ENCODE measurements around the gene EPC1. TPM values are rescaled to one million over a fixed set of nuclear protein-coding genes. Genes with fewer than 3 reads are reported as not detected.
A peak's percentile ranks its signal among the peaks of the same experiment; 100 is the strongest.
"Not testable (repeated sequence)": the region's sequence is repeated elsewhere in the genome, so short reads cannot be mapped to it uniquely, and the experiment has no call there.

The EPC1 gene
- total and polyA plus RNA-seq, 9 of the 15 experiments (the other 6 are each of a cell fraction or from before 2014, with no cell fraction given) = 7.0 to 43.6 (median 16.1) TPM

- BruUV-seq (replicated peaks); H2AFZ ChIP-seq (ENCODE audit: low read depth, low read length); H3K79me2 ChIP-seq (ENCODE audit: control insufficient read depth, insufficient read depth, low read length); in situ Hi-C loops (cut with MboI); H3K4me1 ChIP-seq (replicated peaks in 1 of 2; ENCODE audit: control insufficient read depth in 2 of 2, insufficient read depth in 2 of 2, low read length in 2 of 2); FAIRE-seq; H3K9ac ChIP-seq (ENCODE audit: insufficient read depth in 1 of 2, low read depth in 2 of 2, low read length in 2 of 2); H3K27me3 ChIP-seq (ENCODE audit: control insufficient read depth in 2 of 2, insufficient read depth in 2 of 2, low read length in 2 of 2); H3K4me3 ChIP-seq; H4K20me1 ChIP-seq (replicated peaks; ENCODE audit: control insufficient read depth, insufficient read depth, low read length); H3K4me2 ChIP-seq (ENCODE audit: insufficient read depth, low read length); DNase-seq (ENCODE audit: extremely low read depth in 1 of 4, low spot score in 3 of 4); H3K36me3 ChIP-seq (ENCODE audit: control insufficient read depth, insufficient read depth, low read length); CTCF ChIA-PET (ENCODE audit: low intra/inter-chr PET ratio); H3K9me3 ChIP-seq (replicated peaks; ENCODE audit: control insufficient read depth, insufficient read depth, low read depth, low read length); intact Hi-C loops (cut with micrococcal nuclease); H3K27ac ChIP-seq (ENCODE audit: extremely low read depth, low read depth, low read length); H3K9me1 ChIP-seq (ENCODE audit: control insufficient read depth, insufficient read depth, low read length); ATAC-seq: not testable (repeated sequence)
- TF ChIP-seq ZNF146 (CRISPR knock-in tag; IDR thresholded peaks at IDR 0.05; ENCODE audit: unreplicated experiment) (peak; percentile 58), RBM25 (IDR thresholded peaks at IDR 0.05; ENCODE audit: low read depth, low read length, severe bottlenecking) (peak; percentile 14)
- POLR2A ChIA-PET = interaction anchor here (0.7 kb wide), 1 partner anchor 567 kb away, joined by 3 read pairs; no protein-coding TSS in a partner anchor
Observed at GRCh38 chr10:32392284-32392683, 45.3 kb upstream of the EPC1 start.

- ATAC-seq (no peak; the same call in 2 of the 3 replicates), FAIRE-seq (no peak), DNase-seq (ENCODE audit: extremely low read depth in 1 of 4, low spot score in 3 of 4) (no peak)
- Histone ChIP-seq H3K9me1 (ENCODE audit: control insufficient read depth, insufficient read depth, low read length) (no peaks in the 10 kb centered on the region), H3K27ac (ENCODE audit: extremely low read depth, low read depth, low read length) (no peak overlapping the region), H3K4me2 (ENCODE audit: insufficient read depth, low read length) (no peak overlapping the region), H3K36me3 (ENCODE audit: control insufficient read depth, insufficient read depth, low read length) (no peaks in the 10 kb centered on the region), H3K4me3 (no peak overlapping the region), H2AFZ (ENCODE audit: low read depth, low read length) (0 out of 2 replicates have a peak overlapping the region, but pooled peaks have one; percentile 8), H4K20me1 (replicated peaks; ENCODE audit: control insufficient read depth, insufficient read depth, low read length) (no peaks in the 10 kb centered on the region), H3K9me3 (replicated peaks; ENCODE audit: control insufficient read depth, insufficient read depth, low read depth, low read length) (no peaks in the 10 kb centered on the region; the same call in 1 of the 2 replicates), H3K79me2 (ENCODE audit: control insufficient read depth, insufficient read depth, low read length) (no peaks in the 10 kb centered on the region), H3K4me1 (replicated peaks in 1 of 2; ENCODE audit: control insufficient read depth in 2 of 2, insufficient read depth in 2 of 2, low read length in 2 of 2) (no peaks in the 10 kb centered on the region), H3K27me3 (ENCODE audit: control insufficient read depth in 2 of 2, insufficient read depth in 2 of 2, low read length in 2 of 2) (no peaks in the 10 kb centered on the region), H3K9ac (ENCODE audit: insufficient read depth in 1 of 2, low read depth in 2 of 2, low read length in 2 of 2) (no peak overlapping the region)
- in situ Hi-C loops (cut with MboI) (no loop called here), intact Hi-C loops (cut with micrococcal nuclease) (no loop called here)
- ChIA-PET POLR2A (no interaction called here), CTCF (ENCODE audit: low intra/inter-chr PET ratio) (no interaction called here)
- WGBS (ENCODE audit: insufficient coverage, low coverage, missing lambda C conversion rate) = 26% methylated on average over 3 of the region's 3 CpGs
- TF ChIP-seq NFRKB (IDR thresholded peaks at IDR 0.05; ENCODE audit: low read depth) = no peak
- TF ChIP-seq CSDE1 (IDR thresholded peaks at IDR 0.05) = no peak
- no peak for TF ChIP-seq RB1 (IDR thresholded peaks at IDR 0.05; ENCODE audit: low read depth)
- no peak for TF ChIP-seq ZNF830 (CRISPR knock-in tag; IDR thresholded peaks at IDR 0.05)
- TF ChIP-seq KAT2B (IDR thresholded peaks at IDR 0.05; ENCODE audit: low read depth, low read length) = no peak
- TF ChIP-seq FOXA3 (CRISPR knock-in tag; conservative IDR thresholded peaks at IDR 0.05 in 1 of 2, IDR thresholded peaks at IDR 0.05 in 1 of 2) = no peak
- TF ChIP-seq BRF2 (IDR thresholded peaks at IDR 0.05; ENCODE audit: borderline replicate concordance, insufficient read depth, insufficient read length) = no peak
- BruUV-seq (replicated peaks) = no TSS peak
Observed at GRCh38 chr10:32390193-32390592, 43.2 kb upstream of the EPC1 start.

Data from K562 (cell line).